Liver (tissue), 9 donors: ENCODE measurements around the gene BICDL1. TPM values are rescaled to one million over a fixed set of nuclear protein-coding genes. Genes with fewer than 3 reads are reported as not detected.

ENCODE experiments used
- DNase-seq: peaks from one replicate; pipeline ENCODE4 v3.0.0-alpha.2; 2017; ENCODE audit warnings: low spot score
- H3K27ac ChIP-seq, 2 donors: one replicate each; pipeline ENCODE4 v1.7.0; 2013; ENCODE audit warnings: inconsistent platforms in 2 of 2, low read length in 2 of 2, control low read depth in 1 of 2, low read depth in 1 of 2, mild to moderate bottlenecking in 1 of 2
- H3K27me3 ChIP-seq, 4 donors: one replicate each; pipeline versions ENCODE4 v1.6.1 to v1.7.0; 2013; ENCODE audit warnings: low read length in 3 of 4, inconsistent platforms in 1 of 4, mild to moderate bottlenecking in 1 of 4, moderate library complexity in 1 of 4; ENCODE audit not compliant: control insufficient read depth in 4 of 4, insufficient read depth in 4 of 4
- H3K36me3 ChIP-seq, 4 donors: one replicate each; pipeline versions ENCODE4 v1.6.1 to v1.7.0; 2013; ENCODE audit warnings: low read length in 3 of 4, mild to moderate bottlenecking in 3 of 4, low read depth in 1 of 4, moderate library complexity in 1 of 4; ENCODE audit not compliant: control insufficient read depth in 4 of 4, insufficient read depth in 3 of 4
- H3K4me1 ChIP-seq, 4 donors: one replicate each; pipeline versions ENCODE4 v1.6.1 to v1.7.0; 2013; ENCODE audit warnings: low read length in 3 of 4, mild to moderate bottlenecking in 3 of 4, moderate library complexity in 1 of 4; ENCODE audit not compliant: control insufficient read depth in 4 of 4, insufficient read depth in 4 of 4
- H3K4me3 ChIP-seq, 3 donors: one replicate each; pipeline versions ENCODE4 v1.6.1 to v1.7.0; 2013; ENCODE audit warnings: low read length in 3 of 3, control low read depth in 1 of 3, low read depth in 1 of 3, mild to moderate bottlenecking in 1 of 3
- H3K9ac ChIP-seq, 2 donors: one replicate each; pipeline ENCODE4 v1.7.0; 2013; ENCODE audit warnings: low read length in 2 of 2, mild to moderate bottlenecking in 2 of 2, moderate library complexity in 2 of 2, control low read depth in 1 of 2, low read depth in 1 of 2
- H3K9me3 ChIP-seq, 4 donors: one replicate each; pipeline versions ENCODE4 v1.6.1 to v1.7.0; 2013; ENCODE audit warnings: low read length in 3 of 4; ENCODE audit not compliant: control insufficient read depth in 4 of 4
- ATF3 ChIP-seq: IDR thresholded peaks from 2 replicates; pipeline ENCODE4 v1.6.1; 2016; ENCODE audit warnings: antibody characterized with exemption
- CTCF ChIP-seq: fragments of 150-350 bp; IDR thresholded peaks from 2 replicates; pipeline ENCODE4 v1.5.1; 2017; ENCODE audit warnings: improper control_type of control experiment, low read depth, low read length; ENCODE audit not compliant: missing input control
- EGR1 ChIP-seq, 2 donors: IDR thresholded peaks; 2 replicates each; pipeline ENCODE4 v1.6.1; 2016 to 2018; ENCODE audit warnings: antibody characterized with exemption in 2 of 2, low read depth in 2 of 2
- FOXA1 ChIP-seq: IDR thresholded peaks from 2 replicates; pipeline ENCODE4 v1.6.1; 2016; ENCODE audit warnings: antibody characterized with exemption
- FOXA2 ChIP-seq: IDR thresholded peaks from 2 replicates; pipeline ENCODE4 v1.6.1; 2016; ENCODE audit warnings: antibody characterized with exemption
- GABPA ChIP-seq, 2 donors: IDR thresholded peaks in 1 of 2; conservative IDR thresholded peaks in 1 of 2; 2 replicates each; pipeline ENCODE4 v1.6.1; 2016; ENCODE audit warnings: antibody characterized with exemption in 2 of 2, mild to moderate bottlenecking in 1 of 2, moderate library complexity in 1 of 2
- HNF4A ChIP-seq, 2 donors: conservative IDR thresholded peaks; 2 replicates each; pipeline ENCODE4 v1.6.1; 2016; ENCODE audit warnings: antibody characterized with exemption in 2 of 2, mild to moderate bottlenecking in 2 of 2
- HNF4G ChIP-seq: IDR thresholded peaks from 2 replicates; pipeline ENCODE4 v1.6.1; 2016; ENCODE audit warnings: antibody characterized with exemption
- JUND ChIP-seq, 2 donors: IDR thresholded peaks; 2 replicates each; pipeline ENCODE4 v1.6.1; 2016; ENCODE audit warnings: antibody characterized with exemption in 2 of 2
- MAX ChIP-seq: IDR thresholded peaks from 2 replicates; pipeline ENCODE4 v1.6.1; 2016; ENCODE audit warnings: antibody characterized with exemption
- NR2F2 ChIP-seq: IDR thresholded peaks from 2 replicates; pipeline ENCODE4 v1.6.1; 2016; ENCODE audit warnings: antibody characterized with exemption
- RAD21 ChIP-seq, 2 donors: IDR thresholded peaks; 2 replicates each; pipeline ENCODE4 v1.6.1; 2016; ENCODE audit warnings: antibody characterized with exemption in 2 of 2, mild to moderate bottlenecking in 2 of 2
- REST ChIP-seq: IDR thresholded peaks from 2 replicates; pipeline ENCODE4 v1.6.1; 2016; ENCODE audit warnings: antibody characterized with exemption, mild to moderate bottlenecking
- RXRA ChIP-seq, 2 donors: IDR thresholded peaks; 2 replicates each; pipeline ENCODE4 v1.6.1; 2017 to 2018; ENCODE audit warnings: antibody characterized with exemption in 2 of 2, mild to moderate bottlenecking in 1 of 2
- SP1 ChIP-seq: IDR thresholded peaks from 2 replicates; pipeline ENCODE4 v1.6.1; 2018; ENCODE audit warnings: antibody characterized with exemption, mild to moderate bottlenecking
- TAF1 ChIP-seq: conservative IDR thresholded peaks from 2 replicates; pipeline ENCODE4 v1.6.1; 2016; ENCODE audit warnings: antibody characterized with exemption, mild to moderate bottlenecking
- YY1 ChIP-seq: IDR thresholded peaks from 2 replicates; pipeline ENCODE4 v1.6.1; 2016; ENCODE audit warnings: antibody characterized with exemption, mild to moderate bottlenecking
- ZBTB33 ChIP-seq: IDR thresholded peaks from 2 replicates; pipeline ENCODE4 v1.6.1; 2016; ENCODE audit warnings: antibody characterized with exemption
- WGBS: extraction: QIAGEN DNeasy Blood & Tissue Kit; methylation state at CpG from one replicate; pipeline ENCODE4 v1.1.7; 2013; 5-methylcytosine and 5-hydroxymethylcytosine counted together
- polyA plus RNA-seq, 2 donors: library from polyadenylated mRNA; stranded (reverse) in 1 of 2; unstranded in 1 of 2; fragments of 200-250 nt in 1 of 2; fragments of >200 nt in 1 of 2; fragmentation: Nextera tagmentation in 1 of 2; extraction: Ambion mirVana in 1 of 2; gene quantifications; one replicate each; pipeline versions ENCODE4 v1.2.1 to v1.2.3, GENCODE V29; 2013 to 2015
- total RNA-seq, 2 donors: library from RNA; depleted of rRNA; stranded (reverse); fragments of >200 nt; gene quantifications; one replicate each; pipeline ENCODE4 v1.2.3, GENCODE V29; 2014
- donor health status: healthy.
- donor health status: healthy.
- donor health status: healthy.
- donor health status: healthy.
- donor health status: healthy.

The BICDL1 gene
- total and polyA plus RNA-seq, 4 donors, result 0.65 to 3.8 (median 2.3) TPM

- H3K27me3 ChIP-seq, result no peaks in the 10 kb centered on the region
- no peak overlapping the region for H3K27ac ChIP-seq
- H3K36me3 ChIP-seq, result no peaks in the 10 kb centered on the region
- H3K9ac ChIP-seq, result no peak overlapping the region
- WGBS, result 78% methylated on average over 10 of the region's 10 CpGs
- TF ChIP-seq JUND (IDR thresholded peaks at IDR 0.05), result no peak
- no peak for TF ChIP-seq HNF4A (conservative IDR thresholded peaks at IDR 0.05)
- TF ChIP-seq HNF4G, result no peak
- no peak for TF ChIP-seq TAF1
- no peak for TF ChIP-seq FOXA1
- TF ChIP-seq RAD21 (IDR thresholded peaks at IDR 0.05), result no peak
- no peak for TF ChIP-seq NR2F2
- no peak for TF ChIP-seq FOXA2
- TF ChIP-seq SP1, result no peak
- no peak for TF ChIP-seq YY1
- no peak for TF ChIP-seq GABPA (IDR thresholded peaks at IDR 0.05 in 1 of 2, conservative IDR thresholded peaks at IDR 0.05 in 1 of 2)
- TF ChIP-seq RXRA (IDR thresholded peaks at IDR 0.05), result no peak
- TF ChIP-seq REST, result no peak
- no peak for DNase-seq
- no peaks in the 10 kb centered on the region for H3K4me1 ChIP-seq
- H3K9me3 ChIP-seq, result no peaks in the 10 kb centered on the region
- H3K4me3 ChIP-seq, result no peak overlapping the region
These were observed 39.9 kb upstream of the BICDL1 start for GRCh38 chr12:119949145-119949544.

GRCh38 chr12:119949594-119949993, 39.4 kb upstream of the BICDL1 start:
- no peak for DNase-seq
- 82% methylated on average over 4 of the region's 4 CpGs for WGBS
- no peaks in the 10 kb centered on the region for H3K4me1 ChIP-seq
- no peak overlapping the region for H3K4me3 ChIP-seq
- no peaks in the 10 kb centered on the region for H3K27me3 ChIP-seq
- H3K9me3 ChIP-seq, result no peaks in the 10 kb centered on the region
- H3K27ac ChIP-seq, result no peak overlapping the region
- H3K36me3 ChIP-seq, result no peaks in the 10 kb centered on the region
- TF ChIP-seq SP1, result no peak
- no peak for TF ChIP-seq ATF3
- TF ChIP-seq HNF4G, result no peak
- TF ChIP-seq HNF4A (conservative IDR thresholded peaks at IDR 0.05), result no peak
- no peak for TF ChIP-seq YY1
- TF ChIP-seq RXRA (IDR thresholded peaks at IDR 0.05), result no peak
- no peak for TF ChIP-seq MAX
- TF ChIP-seq EGR1 (IDR thresholded peaks at IDR 0.05; ENCODE audit: low read depth in 2 of 2), result no peak
- no peak for TF ChIP-seq RAD21 (IDR thresholded peaks at IDR 0.05)
- no peak for TF ChIP-seq REST
- no peak for TF ChIP-seq FOXA2
- no peak for TF ChIP-seq CTCF
- no peak for TF ChIP-seq JUND (IDR thresholded peaks at IDR 0.05)
- TF ChIP-seq GABPA (IDR thresholded peaks at IDR 0.05 in 1 of 2, conservative IDR thresholded peaks at IDR 0.05 in 1 of 2), result no peak
- no peak for TF ChIP-seq NR2F2
- TF ChIP-seq FOXA1, result no peak
- no peak for TF ChIP-seq ZBTB33
- no peak for TF ChIP-seq TAF1
- no peak overlapping the region for H3K9ac ChIP-seq
